ENCODE results near the gene WASHC2C. TPM values are rescaled to one million over a fixed set of nuclear protein-coding genes. Genes with fewer than 3 reads are reported as not detected.
"Not testable (repeated sequence)": the region's sequence is repeated elsewhere in the genome, so short reads cannot be mapped to it uniquely, and the experiment has no call there.

Gene WASHC2C
- total RNA-seq, 2 donors from 2014 or later: 24.4 to 39.4 TPM

GRCh38 chr10:45742014-45742413, 14.9 kb downstream of the WASHC2C start:
- H3K4me1 Mint-ChIP-seq (ENCODE audit: low read depth in 2 of 2); H3K36me3 Mint-ChIP-seq; ATAC-seq; H3K27me3 Mint-ChIP-seq; H3K27ac Mint-ChIP-seq; H3K9me3 Mint-ChIP-seq; DNase-seq (ENCODE audit: low spot score); H3K4me3 Mint-ChIP-seq: not testable (repeated sequence)

- H3K9me3 Mint-ChIP-seq; H3K4me3 Mint-ChIP-seq; H3K36me3 Mint-ChIP-seq; H3K27ac Mint-ChIP-seq; H3K4me1 Mint-ChIP-seq (ENCODE audit: low read depth in 2 of 2); DNase-seq (ENCODE audit: low spot score); ATAC-seq; H3K27me3 Mint-ChIP-seq: not testable (repeated sequence)
Observed at GRCh38 chr10:45751141-45751540, 24.1 kb downstream of the WASHC2C start.

- not testable (repeated sequence) for H3K4me3 Mint-ChIP-seq; ATAC-seq; H3K27me3 Mint-ChIP-seq; H3K9me3 Mint-ChIP-seq; H3K36me3 Mint-ChIP-seq; DNase-seq (ENCODE audit: low spot score); H3K27ac Mint-ChIP-seq; H3K4me1 Mint-ChIP-seq (ENCODE audit: low read depth in 2 of 2)
Observed at GRCh38 chr10:45752210-45752609, 25.1 kb downstream of the WASHC2C start.

GRCh38 chr10:45753979-45754495, 27.0 kb downstream of the WASHC2C start:
- not testable (repeated sequence) for H3K4me3 Mint-ChIP-seq; H3K4me1 Mint-ChIP-seq (ENCODE audit: low read depth in 2 of 2); H3K36me3 Mint-ChIP-seq; H3K27ac Mint-ChIP-seq; ATAC-seq; DNase-seq (ENCODE audit: low spot score); H3K9me3 Mint-ChIP-seq; H3K27me3 Mint-ChIP-seq

DNA sequence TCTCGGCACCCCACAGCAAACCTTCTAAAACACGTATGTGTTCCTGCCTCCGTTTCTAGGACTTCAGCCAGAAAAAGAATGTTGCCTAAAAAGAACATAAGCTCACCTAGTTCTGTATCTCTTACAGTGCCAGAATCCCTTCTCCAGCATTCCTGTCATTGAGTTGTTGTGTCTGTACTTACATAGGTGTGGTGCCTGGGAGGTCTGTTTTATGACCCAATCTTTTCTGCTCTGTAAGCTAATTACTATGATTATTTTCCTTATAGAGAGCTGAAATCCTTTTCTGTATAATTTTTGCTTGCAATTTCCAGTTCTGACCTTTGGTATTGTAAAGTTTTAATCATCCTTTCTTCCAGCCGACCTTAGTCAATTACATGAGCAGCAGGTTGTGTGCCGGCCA, 28.0 kb downstream of the WASHC2C start:
- not testable (repeated sequence) for H3K27me3 Mint-ChIP-seq; H3K27ac Mint-ChIP-seq; H3K9me3 Mint-ChIP-seq; H3K4me3 Mint-ChIP-seq; H3K36me3 Mint-ChIP-seq; DNase-seq (ENCODE audit: low spot score); H3K4me1 Mint-ChIP-seq (ENCODE audit: low read depth in 2 of 2); ATAC-seq

DNA sequence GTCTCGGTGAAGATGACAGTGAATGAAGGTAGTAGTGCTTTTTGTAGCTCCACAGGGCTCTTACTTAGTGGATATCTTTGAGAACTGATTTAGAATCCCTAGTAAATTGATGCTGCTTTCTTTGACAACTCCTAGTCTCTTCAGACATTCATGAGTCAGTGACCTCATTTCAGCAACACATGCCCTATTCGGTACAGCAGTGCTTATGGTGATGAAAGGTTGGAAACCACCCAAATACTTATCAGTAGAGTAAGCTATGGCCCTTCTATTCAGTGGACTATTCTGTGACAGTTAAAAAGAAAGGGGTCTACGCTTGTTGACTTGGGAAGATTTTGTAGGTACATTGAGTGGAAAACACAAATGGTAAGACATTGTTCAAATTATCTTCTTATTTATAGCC, 29.0 kb downstream of the WASHC2C start:
- H3K27ac Mint-ChIP-seq; H3K9me3 Mint-ChIP-seq; H3K4me3 Mint-ChIP-seq; H3K36me3 Mint-ChIP-seq; H3K4me1 Mint-ChIP-seq (ENCODE audit: low read depth in 2 of 2); H3K27me3 Mint-ChIP-seq; DNase-seq (ENCODE audit: low spot score): not testable (repeated sequence)
- peak; percentile 73 to 87 for ATAC-seq

DNA sequence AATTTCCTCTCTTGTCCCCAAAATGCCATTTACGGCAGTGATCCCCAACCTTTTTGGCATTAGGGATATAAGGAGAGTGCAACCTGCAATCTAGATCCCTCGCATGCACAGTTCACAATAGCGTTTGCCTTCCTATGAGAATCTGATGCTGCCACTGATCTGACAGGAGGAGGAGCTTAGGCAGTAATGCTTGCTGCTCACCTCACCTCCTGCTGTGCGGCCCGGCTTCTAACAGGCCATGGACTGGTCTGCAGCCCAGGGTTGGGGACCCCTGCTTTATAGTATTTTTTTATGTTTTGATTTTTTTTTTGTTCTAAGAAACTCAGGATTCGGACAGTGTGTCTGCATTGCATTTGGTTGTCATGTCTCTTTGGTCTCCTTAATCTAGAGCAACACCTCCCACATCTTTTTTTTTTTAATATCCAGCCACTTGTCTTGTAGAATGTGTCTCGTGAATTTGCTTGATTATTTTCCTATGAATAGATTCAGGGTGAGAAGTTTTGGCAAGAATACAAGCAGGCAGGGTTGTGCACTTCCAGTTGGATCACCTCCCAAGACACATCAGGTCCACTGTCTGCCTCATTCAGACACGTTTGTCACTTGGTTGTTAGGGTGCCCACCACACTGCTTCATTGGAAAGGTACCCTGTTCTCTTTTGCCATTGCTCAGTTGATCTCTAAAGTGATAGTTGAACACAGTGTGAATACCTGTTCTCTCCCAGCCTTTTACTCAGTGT, 30.8 kb downstream of the WASHC2C start:
- ATAC-seq, H3K27me3 Mint-ChIP-seq, H3K27ac Mint-ChIP-seq: not testable (repeated sequence)

GRCh38 chr10:45761622-45762021, 34.6 kb downstream of the WASHC2C start:
- not testable (repeated sequence) for H3K4me1 Mint-ChIP-seq (ENCODE audit: low read depth in 2 of 2); DNase-seq (ENCODE audit: low spot score); H3K36me3 Mint-ChIP-seq; H3K27me3 Mint-ChIP-seq; ATAC-seq; H3K9me3 Mint-ChIP-seq; H3K4me3 Mint-ChIP-seq; H3K27ac Mint-ChIP-seq

More for the DNA sequence above, 30.8 kb downstream of the WASHC2C start:
- not testable (repeated sequence) for H3K9me3 Mint-ChIP-seq; H3K36me3 Mint-ChIP-seq; H3K4me3 Mint-ChIP-seq; H3K4me1 Mint-ChIP-seq (ENCODE audit: low read depth in 2 of 2); DNase-seq (ENCODE audit: low spot score)

GRCh38 chr10:45763037-45763436, 36.0 kb downstream of the WASHC2C start:
- not testable (repeated sequence) for ATAC-seq; H3K4me1 Mint-ChIP-seq (ENCODE audit: low read depth in 2 of 2); H3K9me3 Mint-ChIP-seq; DNase-seq (ENCODE audit: low spot score); H3K4me3 Mint-ChIP-seq; H3K27me3 Mint-ChIP-seq; H3K36me3 Mint-ChIP-seq; H3K27ac Mint-ChIP-seq

- H3K27me3 Mint-ChIP-seq; ATAC-seq; DNase-seq (ENCODE audit: low spot score): not testable (repeated sequence)
Observed at GRCh38 chr10:45768334-45768733, 41.3 kb downstream of the WASHC2C start.

DNA sequence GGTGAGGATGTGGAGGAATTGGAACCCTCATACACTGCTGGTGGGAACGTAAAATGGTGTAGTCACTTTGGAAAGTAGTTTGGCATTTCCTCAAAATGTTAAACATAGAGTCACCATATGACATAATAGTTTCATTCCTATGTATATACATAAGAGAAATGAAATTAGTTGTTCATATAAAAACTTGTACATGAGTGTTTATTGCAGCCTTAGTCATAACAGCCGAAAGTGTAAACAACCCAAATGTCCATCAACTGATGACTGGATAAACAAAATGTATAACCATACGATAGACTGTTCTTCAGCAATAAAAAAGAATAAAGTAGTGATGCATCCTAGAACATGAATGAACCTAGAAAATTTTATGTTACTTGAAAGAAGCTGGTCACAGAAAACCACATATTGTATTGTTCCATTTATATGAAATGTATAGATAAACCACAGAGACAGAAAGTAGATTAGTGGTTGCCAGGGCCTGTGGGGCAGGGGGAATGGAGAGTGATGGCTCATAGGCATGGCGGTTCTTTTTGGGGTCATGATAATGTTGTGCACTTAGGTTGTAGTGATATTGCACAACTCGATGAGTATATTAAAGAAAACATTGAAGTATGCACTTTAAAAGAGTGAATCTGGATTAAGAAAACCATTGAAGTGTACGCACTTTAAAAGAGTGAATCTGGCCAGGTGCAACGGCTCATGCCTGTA, 44.8 kb downstream of the WASHC2C start:
- H3K27ac Mint-ChIP-seq; H3K4me3 Mint-ChIP-seq; ATAC-seq; DNase-seq (ENCODE audit: low spot score); H3K9me3 Mint-ChIP-seq; H3K27me3 Mint-ChIP-seq; H3K36me3 Mint-ChIP-seq; H3K4me1 Mint-ChIP-seq (ENCODE audit: low read depth in 2 of 2): not testable (repeated sequence)

More at GRCh38 chr10:45768334-45768733, 41.3 kb downstream of the WASHC2C start:
- not testable (repeated sequence) for H3K4me3 Mint-ChIP-seq; H3K36me3 Mint-ChIP-seq; H3K9me3 Mint-ChIP-seq; H3K4me1 Mint-ChIP-seq (ENCODE audit: low read depth in 2 of 2); H3K27ac Mint-ChIP-seq

DNA sequence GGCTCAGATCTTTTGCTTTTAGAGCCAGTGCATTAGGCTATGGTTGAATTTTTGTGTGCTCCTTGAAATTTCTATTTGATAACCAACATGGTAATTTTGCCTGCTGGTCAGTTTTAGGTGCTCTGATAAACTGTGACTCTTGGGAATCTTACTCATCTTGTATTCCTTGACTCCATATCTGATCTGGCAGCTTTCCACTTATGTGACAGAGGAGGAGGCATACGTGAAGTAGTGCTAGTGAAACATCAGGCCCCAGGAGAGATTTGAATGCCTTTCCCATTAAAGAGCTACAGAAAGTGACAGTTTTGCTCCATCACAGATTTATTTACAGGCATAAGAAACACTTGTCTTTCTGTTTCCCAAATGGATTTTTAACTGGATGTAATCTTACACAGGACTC, 59.2 kb downstream of the WASHC2C start:
- H3K9me3 Mint-ChIP-seq, H3K36me3 Mint-ChIP-seq, H3K27me3 Mint-ChIP-seq: not testable (repeated sequence)

DNA sequence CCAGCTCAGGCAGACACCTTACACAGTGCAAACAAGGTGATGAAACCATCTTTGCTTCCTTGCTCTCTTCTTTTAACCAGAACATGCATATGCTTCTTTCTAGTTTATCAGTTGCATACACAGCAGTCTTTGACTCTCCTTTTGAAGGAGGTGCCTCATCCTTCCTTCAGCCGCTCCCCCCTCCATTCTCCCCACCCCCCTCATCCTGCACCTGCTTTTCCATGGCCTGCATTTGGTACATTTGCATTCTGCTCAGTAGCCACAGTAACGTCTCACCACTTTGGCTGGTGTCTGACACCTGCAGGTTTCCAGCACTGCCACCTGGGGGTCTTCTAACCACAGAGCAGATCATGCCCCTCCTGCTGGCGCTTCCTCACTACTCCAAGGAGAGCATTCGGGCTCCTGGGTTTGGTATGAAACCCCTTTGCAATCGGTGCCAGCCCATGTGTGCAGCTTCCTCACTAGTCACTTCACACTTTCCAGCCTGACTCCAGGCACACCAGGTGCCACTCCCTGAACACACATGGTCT, 60.2 kb downstream of the WASHC2C start:
- not testable (repeated sequence) for H3K36me3 Mint-ChIP-seq; ATAC-seq; H3K27ac Mint-ChIP-seq; H3K27me3 Mint-ChIP-seq; H3K4me3 Mint-ChIP-seq; H3K9me3 Mint-ChIP-seq; DNase-seq (ENCODE audit: low spot score); H3K4me1 Mint-ChIP-seq (ENCODE audit: low read depth in 2 of 2)

More for the DNA sequence above, 59.2 kb downstream of the WASHC2C start:
- not testable (repeated sequence) for H3K4me1 Mint-ChIP-seq (ENCODE audit: low read depth in 2 of 2); H3K4me3 Mint-ChIP-seq; H3K27ac Mint-ChIP-seq; ATAC-seq; DNase-seq (ENCODE audit: low spot score)

DNA sequence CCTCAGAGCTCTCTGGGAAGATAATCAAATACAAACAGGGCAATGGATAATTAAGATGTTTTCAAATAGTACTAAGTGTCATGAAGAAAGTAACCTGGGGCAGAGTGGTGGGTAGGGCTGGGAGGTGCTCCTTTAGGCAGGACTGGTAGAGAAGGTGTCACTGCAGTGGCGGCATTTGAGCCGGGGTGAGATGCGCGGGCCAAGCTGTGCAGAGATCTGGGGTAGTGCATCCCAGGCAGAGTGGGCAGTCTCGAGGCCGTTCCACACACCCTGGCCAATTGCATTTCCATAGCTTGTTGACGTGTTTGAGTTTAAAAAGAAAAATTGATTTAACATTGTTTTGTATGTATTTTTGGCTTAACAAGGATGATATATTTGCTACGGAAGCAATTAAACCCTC, 62.9 kb downstream of the WASHC2C start:
- H3K27me3 Mint-ChIP-seq, H3K9me3 Mint-ChIP-seq, H3K4me3 Mint-ChIP-seq: not testable (repeated sequence)

More for the DNA sequence above, 62.9 kb downstream of the WASHC2C start:
- not testable (repeated sequence) for H3K36me3 Mint-ChIP-seq; DNase-seq (ENCODE audit: low spot score); H3K27ac Mint-ChIP-seq; H3K4me1 Mint-ChIP-seq (ENCODE audit: low read depth in 2 of 2); ATAC-seq
